ENCODE data around the gene PYDC2.

PYDC2 gene

GRCh38 chr3:191431160-191431822 lies 29.7 kb upstream of the PYDC2 start:
- H3K4me3 ChIP-seq (ENCODE audit: low read depth in 1 of 2, low read length in 2 of 2) = no peak overlapping the region
- no peak for TF ChIP-seq CTCF (IDR thresholded peaks at IDR 0.05; ENCODE audit: borderline replicate concordance, extremely low read depth, low read length, poor library complexity, severe bottlenecking)
- TF ChIP-seq EZH2 (IDR thresholded peaks at IDR 0.05; ENCODE audit: borderline replicate concordance, low read depth, low read length, severe bottlenecking) = no peak
- H3K27ac ChIP-seq (ENCODE audit: low read length) = no peak overlapping the region
- H4K20me1 ChIP-seq (ENCODE audit: insufficient read depth, low read length) = no peaks in the 10 kb centered on the region
- H3K9me3 ChIP-seq (ENCODE audit: insufficient read depth, low read length, severe bottlenecking) = no peaks in the 10 kb centered on the region
- H3K27me3 ChIP-seq (ENCODE audit: insufficient read depth, low read length, poor library complexity) = no peaks in the 10 kb centered on the region
- H3K4me1 ChIP-seq (ENCODE audit: insufficient read depth, low read length) = no peaks in the 10 kb centered on the region
- H2AFZ ChIP-seq (ENCODE audit: low read depth, low read length) = no peak overlapping the region
- no peak for ATAC-seq (ENCODE audit: insufficient read depth, low read depth)
- no peak for DNase-seq
- H3K79me2 ChIP-seq (ENCODE audit: insufficient read depth, low read length) = no peaks in the 10 kb centered on the region
- no peaks in the 10 kb centered on the region for H3K36me3 ChIP-seq (ENCODE audit: insufficient read depth, low read length)
- no peak overlapping the region for H3K4me2 ChIP-seq (ENCODE audit: insufficient read depth, low read length)
- H3K9ac ChIP-seq (ENCODE audit: low read depth, low read length) = no peak overlapping the region

- no peak overlapping the region for H3K4me2 ChIP-seq (ENCODE audit: insufficient read depth, low read length)
- TF ChIP-seq CTCF (IDR thresholded peaks at IDR 0.05; ENCODE audit: borderline replicate concordance, extremely low read depth, low read length, poor library complexity, severe bottlenecking) = no peak
- TF ChIP-seq EZH2 (IDR thresholded peaks at IDR 0.05; ENCODE audit: borderline replicate concordance, low read depth, low read length, severe bottlenecking) = no peak
- no peak overlapping the region for H3K9ac ChIP-seq (ENCODE audit: low read depth, low read length)
- DNase-seq (no peak), ATAC-seq (ENCODE audit: insufficient read depth, low read depth) (no peak)
- no peaks in the 10 kb centered on the region for H3K27me3 ChIP-seq (ENCODE audit: insufficient read depth, low read length, poor library complexity)
- H3K4me1 ChIP-seq (ENCODE audit: insufficient read depth, low read length) = no peaks in the 10 kb centered on the region
- H4K20me1 ChIP-seq (ENCODE audit: insufficient read depth, low read length) = no peaks in the 10 kb centered on the region
- H3K79me2 ChIP-seq (ENCODE audit: insufficient read depth, low read length) = no peaks in the 10 kb centered on the region
- H3K27ac ChIP-seq (ENCODE audit: low read length) = no peak overlapping the region
- no peaks in the 10 kb centered on the region for H3K9me3 ChIP-seq (ENCODE audit: insufficient read depth, low read length, severe bottlenecking)
- H2AFZ ChIP-seq (ENCODE audit: low read depth, low read length) = no peak overlapping the region
- H3K36me3 ChIP-seq (ENCODE audit: insufficient read depth, low read length) = no peaks in the 10 kb centered on the region
- H3K4me3 ChIP-seq (ENCODE audit: low read depth in 1 of 2, low read length in 2 of 2) = no peak overlapping the region
Observed at GRCh38 chr3:191432162-191432561, 28.8 kb upstream of the PYDC2 start.

- Histone ChIP-seq H3K79me2 (ENCODE audit: insufficient read depth, low read length) (no peaks in the 10 kb centered on the region), H3K27ac (ENCODE audit: low read length) (no peak overlapping the region), H3K9ac (ENCODE audit: low read depth, low read length) (no peak overlapping the region), H2AFZ (ENCODE audit: low read depth, low read length) (no peak overlapping the region), H3K36me3 (ENCODE audit: insufficient read depth, low read length) (no peaks in the 10 kb centered on the region), H4K20me1 (ENCODE audit: insufficient read depth, low read length) (no peaks in the 10 kb centered on the region), H3K27me3 (ENCODE audit: insufficient read depth, low read length, poor library complexity) (no peaks in the 10 kb centered on the region), H3K4me1 (ENCODE audit: insufficient read depth, low read length) (no peaks in the 10 kb centered on the region), H3K4me2 (ENCODE audit: insufficient read depth, low read length) (no peak overlapping the region), H3K9me3 (ENCODE audit: insufficient read depth, low read length, severe bottlenecking) (no peaks in the 10 kb centered on the region), H3K4me3 (ENCODE audit: low read depth in 1 of 2, low read length in 2 of 2) (no peak overlapping the region)
- no peak for DNase-seq
- TF ChIP-seq EZH2 (IDR thresholded peaks at IDR 0.05; ENCODE audit: borderline replicate concordance, low read depth, low read length, severe bottlenecking) (no peak), CTCF (IDR thresholded peaks at IDR 0.05; ENCODE audit: borderline replicate concordance, extremely low read depth, low read length, poor library complexity, severe bottlenecking) (no peak)
- no peak for ATAC-seq (ENCODE audit: insufficient read depth, low read depth)
Observed at GRCh38 chr3:191434024-191434423, 26.9 kb upstream of the PYDC2 start.
